RWPE2 (cell line): ENCODE results near the gene AP2B1.

Experiments
- ATAC-seq: fragments of 200-7000 bp; cut with Tn5 transposase; 3 replicates; pipeline ENCODE4 v1.9.1; 2021; ENCODE audit warnings: low read depth
- DNase-seq: peaks from one replicate; pipeline ENCODE4 v3.0.0-alpha.2; 2020; ENCODE audit warnings: low spot score
- H3K27ac ChIP-seq: fragments of 450-650 bp; 2 replicates; pipeline ENCODE4 v1.5.1; 2017; ENCODE audit warnings: mild to moderate bottlenecking; ENCODE audit not compliant: poor library complexity, severe bottlenecking
- H3K27me3 ChIP-seq: fragments of 250-450 bp; sonication (Bioruptor Pico); 2 replicates; pipeline ENCODE4 v1.5.1; 2021; ENCODE audit warnings: mild to moderate bottlenecking, moderate library complexity; ENCODE audit not compliant: insufficient read depth, poor library complexity, severe bottlenecking
- H3K36me3 ChIP-seq: fragments of 250-450 bp; sonication (Bioruptor Pico); 2 replicates; pipeline ENCODE4 v1.5.1; 2020; ENCODE audit warnings: low read depth, mild to moderate bottlenecking, moderate library complexity
- H3K4me1 ChIP-seq: fragments of 250-450 bp; sonication (Bioruptor Pico); 2 replicates; pipeline ENCODE4 v1.5.1; 2021; ENCODE audit warnings: mild to moderate bottlenecking, moderate library complexity; ENCODE audit not compliant: insufficient read depth, poor library complexity, severe bottlenecking
- H3K4me3 ChIP-seq: fragments of 250-450 bp; sonication (Bioruptor Pico); 2 replicates; pipeline ENCODE4 v1.5.1; 2021; ENCODE audit warnings: mild to moderate bottlenecking, moderate library complexity; ENCODE audit not compliant: severe bottlenecking
- H3K9me3 ChIP-seq: fragments of 250-450 bp; sonication (Bioruptor Pico); 2 replicates; pipeline ENCODE4 v1.5.1; 2021; ENCODE audit warnings: mild to moderate bottlenecking, moderate library complexity; ENCODE audit not compliant: severe bottlenecking
- CTCF ChIP-seq: fragments of 450-650 bp; IDR thresholded peaks from one replicate; pipeline ENCODE4 v1.5.1; 2017; ENCODE audit warnings: mild to moderate bottlenecking, moderate library complexity; ENCODE audit not compliant: poor library complexity, severe bottlenecking

Gene AP2B1

GRCh38 chr17:35683591-35683990, 96.5 kb downstream of the AP2B1 start:
- H3K27me3 ChIP-seq = no peaks in the 10 kb centered on the region
- DNase-seq (no peak), ATAC-seq (no peak)
- H3K27ac ChIP-seq = no peak overlapping the region
- no peak overlapping the region for H3K4me3 ChIP-seq
- no peaks in the 10 kb centered on the region for H3K9me3 ChIP-seq
- peaks cover 90% of the 10 kb centered on the region for H3K36me3 ChIP-seq
- H3K4me1 ChIP-seq = no peaks in the 10 kb centered on the region
- no peak for TF ChIP-seq CTCF

- peaks cover 92% of the 10 kb centered on the region for H3K36me3 ChIP-seq
- H3K4me3 ChIP-seq = no peak overlapping the region
- no peak for DNase-seq
- TF ChIP-seq CTCF = no peak
- H3K27me3 ChIP-seq = no peaks in the 10 kb centered on the region
- no peaks in the 10 kb centered on the region for H3K4me1 ChIP-seq
- H3K27ac ChIP-seq = no peak overlapping the region
- no peaks in the 10 kb centered on the region for H3K9me3 ChIP-seq
- no peak for ATAC-seq
These were observed 97.1 kb downstream of the AP2B1 start for GRCh38 chr17:35684055-35684802.

GRCh38 chr17:35692512-35693210, 105.5 kb downstream of the AP2B1 start:
- no peak overlapping the region for H3K27ac ChIP-seq
- no peaks in the 10 kb centered on the region for H3K27me3 ChIP-seq
- no peaks in the 10 kb centered on the region for H3K4me1 ChIP-seq
- no peak for DNase-seq
- ATAC-seq = no peak
- H3K36me3 ChIP-seq = peaks cover 94% of the 10 kb centered on the region
- H3K9me3 ChIP-seq = no peaks in the 10 kb centered on the region
- H3K4me3 ChIP-seq = no peak overlapping the region
- TF ChIP-seq CTCF = no peak

GRCh38 chr17:35693662-35694061, 106.5 kb downstream of the AP2B1 start:
- ATAC-seq (no peak), DNase-seq (no peak)
- TF ChIP-seq CTCF = no peak
- Histone ChIP-seq H3K36me3 (peaks cover 88% of the 10 kb centered on the region), H3K4me3 (no peak overlapping the region), H3K27ac (no peak overlapping the region), H3K9me3 (no peaks in the 10 kb centered on the region), H3K4me1 (no peaks in the 10 kb centered on the region), H3K27me3 (no peaks in the 10 kb centered on the region)

GRCh38 chr17:35694906-35695305, 107.8 kb downstream of the AP2B1 start:
- H3K36me3 ChIP-seq = peaks cover 88% of the 10 kb centered on the region
- no peak for ATAC-seq

More at GRCh38 chr17:35694906-35695305, 107.8 kb downstream of the AP2B1 start:
- no peak overlapping the region for H3K4me3 ChIP-seq
- no peak for TF ChIP-seq CTCF
- H3K27ac ChIP-seq = no peak overlapping the region
- H3K4me1 ChIP-seq = no peaks in the 10 kb centered on the region
- no peak for DNase-seq
- no peaks in the 10 kb centered on the region for H3K9me3 ChIP-seq
- no peaks in the 10 kb centered on the region for H3K27me3 ChIP-seq
